Lung (tissue), 12 donors: Measurements from ENCODE around the gene TCHP. TPM values are rescaled to one million over a fixed set of nuclear protein-coding genes. Genes with fewer than 3 reads are reported as not detected.

Source experiments
- ATAC-seq: fragments of 200-7000 bp; cut with Tn5 transposase; one replicate; pipeline ENCODE4 v1.9.1; 2020; ENCODE audit warnings: moderate number of reproducible peaks; ENCODE audit not compliant: insufficient read depth, low FRiP score
- DNase-seq, 3 donors: peaks; one replicate each; pipeline ENCODE4 v3.0.0-alpha.2; 2013 to 2017
- H3K27ac ChIP-seq, 2 donors: one replicate each; pipeline ENCODE4 v1.5.1; 2013; ENCODE audit warnings: mild to moderate bottlenecking in 2 of 2, moderate library complexity in 2 of 2, control low read depth in 1 of 2, inconsistent platforms in 1 of 2, low read depth in 1 of 2, low read length in 1 of 2
- H3K27me3 ChIP-seq, 3 donors: one replicate each; pipeline ENCODE4 v1.5.1; 2013; ENCODE audit warnings: low read length in 2 of 3; ENCODE audit not compliant: control insufficient read depth in 3 of 3, insufficient read depth in 3 of 3
- H3K36me3 ChIP-seq, 4 donors: one replicate each; pipeline ENCODE4 v1.5.1; 2013; ENCODE audit warnings: low read length in 4 of 4, mild to moderate bottlenecking in 1 of 4, moderate library complexity in 1 of 4; ENCODE audit not compliant: control insufficient read depth in 4 of 4, insufficient read depth in 4 of 4
- H3K4me1 ChIP-seq, 5 donors: one replicate each; pipeline ENCODE4 v1.5.1; 2013; ENCODE audit warnings: low read length in 5 of 5, mild to moderate bottlenecking in 2 of 5, moderate library complexity in 1 of 5; ENCODE audit not compliant: control insufficient read depth in 5 of 5, insufficient read depth in 5 of 5
- H3K4me3 ChIP-seq: one replicate; pipeline ENCODE4 v1.5.1; 2013; ENCODE audit warnings: mild to moderate bottlenecking, control low read depth, moderate library complexity
- H3K9ac ChIP-seq, 2 donors: one replicate each; pipeline ENCODE4 v1.5.1; 2013; ENCODE audit warnings: low read length in 2 of 2, control low read depth in 1 of 2; ENCODE audit not compliant: insufficient read depth in 1 of 2
- H3K9me3 ChIP-seq, 4 donors: one replicate each; pipeline ENCODE4 v1.5.1; 2013; ENCODE audit warnings: low read length in 3 of 4, mild to moderate bottlenecking in 1 of 4, moderate library complexity in 1 of 4; ENCODE audit not compliant: control insufficient read depth in 4 of 4, insufficient read depth in 3 of 4
- whole genome bisulfite sequencing, 2 donors: extraction: QIAGEN DNeasy Blood & Tissue Kit; methylation state at CpG; one replicate each; pipeline ENCODE4 v1.1.7; 2013; 5-methylcytosine and 5-hydroxymethylcytosine counted together
- polyA plus RNA-seq, 2 donors: library from polyadenylated mRNA; stranded (reverse); fragments of 200-250 nt; gene quantifications; one replicate each; pipeline ENCODE4 v1.2.1, GENCODE V29; 2013
- total RNA-seq, 2 donors: library from RNA; depleted of rRNA in 1 of 2; stranded (reverse); fragments of >200 nt in 1 of 2; gene quantifications; one replicate each; pipeline ENCODE4 v1.2.1, GENCODE V29; 2014 to 2021
- TF ChIP-seq, protein P1 (sequence below): IDR thresholded peaks from 2 replicates; pipeline ENCODE4 v1.5.1; 2012; ENCODE audit warnings: mild to moderate bottlenecking; ENCODE audit errors: control extremely low read depth, extremely low read depth
- donor health status: control.
- donor health status: control.
- donor health status: Bipolar disorder and iron deficiency.
- donor health status: healthy.
- donor health status: DM: yes; HTN: yes; CAD: no.

Gene TCHP
- total and polyA plus RNA-seq, 4 donors: 10.4 to 17.5 (median 12.0) TPM

DNA sequence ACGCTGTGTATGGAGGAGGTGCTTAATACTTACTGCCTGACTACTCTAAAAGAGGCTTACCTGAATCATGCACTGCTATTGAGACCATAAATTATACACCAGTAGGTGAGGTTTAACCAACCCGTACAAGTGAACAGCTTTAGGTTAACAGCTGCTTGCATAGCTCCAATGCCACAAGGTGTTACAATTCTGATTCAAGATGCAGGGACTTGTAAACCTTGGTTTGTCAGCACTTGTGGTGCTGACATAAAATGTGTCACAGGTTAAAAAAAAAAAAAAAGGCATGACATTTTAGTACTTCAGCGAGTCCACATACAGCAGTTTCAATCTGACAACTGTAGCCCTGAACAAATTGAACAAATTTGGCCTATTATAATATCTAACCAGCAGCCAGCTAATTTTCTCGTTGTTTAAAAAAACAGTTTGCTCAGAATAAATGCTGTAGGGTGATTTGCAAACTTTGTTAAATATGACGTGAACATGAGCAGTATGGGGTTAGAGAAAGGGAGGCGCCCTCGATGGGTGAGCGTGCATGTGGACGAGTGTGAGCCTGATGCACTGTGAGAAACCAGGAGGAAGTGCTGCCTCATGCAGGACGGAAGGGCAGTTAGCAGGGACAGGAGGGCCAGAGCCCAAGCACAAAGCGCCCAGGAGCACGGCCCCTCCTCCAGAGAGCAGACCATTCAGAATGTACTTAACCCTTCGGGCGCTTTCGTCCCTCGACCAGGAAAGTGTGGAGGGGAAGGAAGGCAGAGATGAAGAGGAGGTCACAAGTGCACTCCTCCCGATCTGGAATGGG, 44.7 kb downstream of the TCHP start:
- ATAC-seq (peak; percentile 45), DNase-seq (peak; percentile 32 to 56 (median 45))
- no peak overlapping the region for H3K4me3 ChIP-seq
- no peak overlapping the region for H3K9ac ChIP-seq
- H3K36me3 ChIP-seq: peaks cover 6 to 22% (median 13%) of the 10 kb centered on the region in 4 donors
- H3K4me1 ChIP-seq: peaks cover 0 to 25% (median 17%) of the 10 kb centered on the region in 5 donors
- peak overlapping the region; percentile 2 to 61 for H3K27ac ChIP-seq
- TF ChIP-seq, protein P1, sequence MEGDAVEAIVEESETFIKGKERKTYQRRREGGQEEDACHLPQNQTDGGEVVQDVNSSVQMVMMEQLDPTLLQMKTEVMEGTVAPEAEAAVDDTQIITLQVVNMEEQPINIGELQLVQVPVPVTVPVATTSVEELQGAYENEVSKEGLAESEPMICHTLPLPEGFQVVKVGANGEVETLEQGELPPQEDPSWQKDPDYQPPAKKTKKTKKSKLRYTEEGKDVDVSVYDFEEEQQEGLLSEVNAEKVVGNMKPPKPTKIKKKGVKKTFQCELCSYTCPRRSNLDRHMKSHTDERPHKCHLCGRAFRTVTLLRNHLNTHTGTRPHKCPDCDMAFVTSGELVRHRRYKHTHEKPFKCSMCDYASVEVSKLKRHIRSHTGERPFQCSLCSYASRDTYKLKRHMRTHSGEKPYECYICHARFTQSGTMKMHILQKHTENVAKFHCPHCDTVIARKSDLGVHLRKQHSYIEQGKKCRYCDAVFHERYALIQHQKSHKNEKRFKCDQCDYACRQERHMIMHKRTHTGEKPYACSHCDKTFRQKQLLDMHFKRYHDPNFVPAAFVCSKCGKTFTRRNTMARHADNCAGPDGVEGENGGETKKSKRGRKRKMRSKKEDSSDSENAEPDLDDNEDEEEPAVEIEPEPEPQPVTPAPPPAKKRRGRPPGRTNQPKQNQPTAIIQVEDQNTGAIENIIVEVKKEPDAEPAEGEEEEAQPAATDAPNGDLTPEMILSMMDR: no peak
- H3K27me3 ChIP-seq: no peaks in the 10 kb centered on the region
- WGBS, 2 donors: 47 to 52% methylated on average over 17 of the region's 17 CpGs
- H3K9me3 ChIP-seq: peaks cover 0 to 2% (median 0%) of the 10 kb centered on the region in 4 donors

DNA sequence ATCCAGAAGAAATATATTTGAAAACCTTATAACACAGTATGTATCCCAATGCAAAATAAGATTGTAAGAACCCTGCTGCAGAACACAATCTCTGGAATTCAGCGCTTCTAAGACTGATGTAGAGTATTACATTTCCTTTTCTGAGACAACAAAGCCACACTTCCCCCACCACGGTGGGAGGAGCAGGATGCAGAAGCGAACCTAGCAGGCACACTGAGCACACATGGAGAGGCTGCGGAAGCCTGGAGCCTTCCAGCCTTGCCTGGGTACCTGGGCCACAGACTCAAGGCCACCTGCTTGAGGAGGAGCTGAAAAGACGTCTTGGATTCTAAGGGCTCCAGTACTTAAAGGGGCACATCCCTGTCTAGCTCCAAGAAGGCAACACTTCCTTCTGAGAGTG, 46.4 kb downstream of the TCHP start:
- DNase-seq (no peak), ATAC-seq (no peak)
- H3K27ac ChIP-seq: peak overlapping the region in 1 of 2 donors; percentile 55
- H3K9me3 ChIP-seq: peaks cover 0 to 2% (median 0%) of the 10 kb centered on the region in 4 donors
- peaks cover 6 to 27% (median 24%) of the 10 kb centered on the region in 4 donors for H3K36me3 ChIP-seq
- no peaks in the 10 kb centered on the region for H3K27me3 ChIP-seq
- H3K4me1 ChIP-seq: peaks cover 0 to 31% (median 26%) of the 10 kb centered on the region in 5 donors
- H3K4me3 ChIP-seq: no peak overlapping the region
- TF ChIP-seq, protein P1: no peak
- no peak overlapping the region for H3K9ac ChIP-seq
- 18 to 33% methylated on average over 5 of the region's 5 CpGs for WGBS, 2 donors

DNA sequence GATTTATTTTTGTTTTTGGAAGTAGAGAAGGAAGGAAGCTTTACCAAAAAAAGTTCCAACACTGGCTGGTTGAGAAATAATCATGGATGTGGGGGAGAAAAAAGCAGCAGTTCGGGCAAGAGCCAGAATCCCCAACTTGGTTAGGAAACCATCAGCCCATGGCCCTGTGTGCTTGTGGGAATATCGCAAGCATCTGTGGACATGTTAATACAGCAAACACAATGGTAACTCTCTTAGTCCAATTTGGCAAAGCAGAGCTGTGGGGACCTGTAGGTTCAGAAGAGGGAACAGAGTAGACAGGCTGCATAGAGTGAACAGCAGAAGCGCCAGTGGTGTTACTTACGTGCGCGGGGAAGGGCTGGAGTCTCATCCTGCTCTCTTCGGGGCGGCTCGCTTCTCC, 46.8 kb downstream of the TCHP start:
- H3K36me3 ChIP-seq: peaks cover 6 to 31% (median 28%) of the 10 kb centered on the region in 4 donors
- peaks cover 0 to 31% (median 26%) of the 10 kb centered on the region in 5 donors for H3K4me1 ChIP-seq
- H3K27ac ChIP-seq: peak overlapping the region; percentile 55 to 56
- no peak for DNase-seq
- H3K9me3 ChIP-seq: peaks cover 0 to 2% (median 0%) of the 10 kb centered on the region in 4 donors
- no peak overlapping the region for H3K4me3 ChIP-seq
- no peak for ATAC-seq
- 92 to 93% methylated on average over 9 of the region's 9 CpGs for WGBS, 2 donors
- H3K9ac ChIP-seq: no peak overlapping the region
- no peaks in the 10 kb centered on the region for H3K27me3 ChIP-seq
- TF ChIP-seq, protein P1: no peak
